Left lung (tissue), 10 donors: Measurements from ENCODE around the gene COMMD9. TPM values are rescaled to one million over a fixed set of nuclear protein-coding genes. Genes with fewer than 3 reads are reported as not detected.

Experiments used
- ATAC-seq: fragments of 200-7000 bp; cut with Tn5 transposase; one replicate; pipeline ENCODE4 v1.9.1; 2020; ENCODE audit warnings: moderate library complexity
- DNase-seq, 4 donors: peaks; one replicate each; pipeline ENCODE4 v3.0.0-alpha.2; 2013 to 2020
- H3K27ac ChIP-seq, 2 donors: fragments of 200-600 bp; sonication (generic) in 1 of 2; one replicate each; pipeline versions ENCODE4 v1.5.0 to v1.8.0; 2020 to 2021
- H3K27me3 ChIP-seq, 2 donors: fragments of 200-600 bp; sonication (generic) in 1 of 2; one replicate each; pipeline versions ENCODE4 v1.5.0 to v1.8.0; 2020 to 2021
- H3K36me3 ChIP-seq, 2 donors: fragments of 200-600 bp; sonication (generic) in 1 of 2; one replicate each; pipeline versions ENCODE4 v1.5.0 to v1.8.0; 2020 to 2021
- H3K4me1 ChIP-seq, 2 donors: fragments of 200-600 bp; one replicate each; pipeline ENCODE4 v1.8.0; 2021
- H3K4me3 ChIP-seq, 2 donors: fragments of 200-600 bp; sonication (generic) in 1 of 2; one replicate each; pipeline versions ENCODE4 v1.5.0 to v1.8.0; 2020 to 2021; ENCODE audit warnings: mild to moderate bottlenecking in 1 of 2
- H3K9me3 ChIP-seq, 2 donors: fragments of 200-600 bp; sonication (generic) in 1 of 2; one replicate each; pipeline versions ENCODE4 v1.5.0 to v1.8.0; 2020 to 2021
- CTCF ChIP-seq, 2 donors: fragments of 200-600 bp; sonication (generic) in 1 of 2; IDR thresholded peaks; one replicate each; pipeline versions ENCODE4 v1.5.0 to v1.8.0; 2021; ENCODE audit warnings: antibody characterized with exemption in 2 of 2
- intact Hi-C, 2 donors: fragments of 100-400 bp; cut with DNase I; formaldehyde crosslinking; loops; one replicate each; pipeline versions ENCODE4 v1.11.2 to v1.14.2; 2022
- polyA plus RNA-seq, 6 donors: library from polyadenylated mRNA; unstranded; fragments of 120-200 nt; gene quantifications; one replicate each; pipeline ENCODE4 v1.2.1, GENCODE V29; 2013; ENCODE audit not compliant: insufficient read length in 6 of 6
- total RNA-seq, 2 donors: library from RNA; stranded (reverse); fragmentation: NEBNext Ultra II Directional; extraction: Animal tissue kit (Norgen Biotek cat#: 25700); gene quantifications; one replicate each; pipeline ENCODE4 v1.2.1, GENCODE V29; 2021
- donor health status: DM: no; HTN: yes; CAD: no.
- donor health status: DM: no; HTN: no; CAD: no.

Gene COMMD9
- total and polyA plus RNA-seq, 8 donors: 59.9 to 87.2 (median 69.5) TPM

- ATAC-seq (no peak), DNase-seq (no peak)
- Histone ChIP-seq H3K4me3 (no peak overlapping the region), H3K27me3 (no peaks in the 10 kb centered on the region), H3K9me3 (no peaks in the 10 kb centered on the region), H3K27ac (no peak overlapping the region), H3K4me1 (no peaks in the 10 kb centered on the region), H3K36me3 (no peaks in the 10 kb centered on the region)
- TF ChIP-seq CTCF (IDR thresholded peaks at IDR 0.05): no peak
- intact Hi-C loops: no loop called here
Measured at GRCh38 chr11:36309779-36310178, 20.6 kb upstream of the COMMD9 start.

- Histone ChIP-seq H3K27me3 (no peaks in the 10 kb centered on the region), H3K27ac (no peak overlapping the region), H3K36me3 (no peaks in the 10 kb centered on the region), H3K4me1 (no peaks in the 10 kb centered on the region), H3K4me3 (no peak overlapping the region), H3K9me3 (no peaks in the 10 kb centered on the region)
- DNase-seq (no peak), ATAC-seq (no peak)
- intact Hi-C loops: no loop called here
- no peak for TF ChIP-seq CTCF (IDR thresholded peaks at IDR 0.05)
Measured at GRCh38 chr11:36308577-36308976, 19.4 kb upstream of the COMMD9 start.

GRCh38 chr11:36306888-36307287 lies 17.7 kb upstream of the COMMD9 start:
- intact Hi-C loops: no loop called here
- Histone ChIP-seq H3K36me3 (no peaks in the 10 kb centered on the region), H3K9me3 (no peaks in the 10 kb centered on the region), H3K4me1 (no peaks in the 10 kb centered on the region), H3K27me3 (no peaks in the 10 kb centered on the region), H3K27ac (no peak overlapping the region), H3K4me3 (no peak overlapping the region)
- DNase-seq: peak in 1 of 4 donors; percentile 53
- peak in 1 of 2 donors; percentile 11 for TF ChIP-seq CTCF (IDR thresholded peaks at IDR 0.05)
- no peak for ATAC-seq

GRCh38 chr11:36305047-36305446 lies 15.8 kb upstream of the COMMD9 start:
- no peak for ATAC-seq
- intact Hi-C loops: no loop called here
- DNase-seq: no peak
- no peak overlapping the region for H3K27ac ChIP-seq
- H3K9me3 ChIP-seq: no peaks in the 10 kb centered on the region
- no peaks in the 10 kb centered on the region for H3K27me3 ChIP-seq
- peaks cover 0 to 3% of the 10 kb centered on the region in 2 donors for H3K4me1 ChIP-seq
- H3K36me3 ChIP-seq: no peaks in the 10 kb centered on the region
- TF ChIP-seq CTCF (IDR thresholded peaks at IDR 0.05): no peak
- no peak overlapping the region for H3K4me3 ChIP-seq

- no peaks in the 10 kb centered on the region for H3K9me3 ChIP-seq
- ATAC-seq (peak; percentile 55), DNase-seq (no peak)
- H3K36me3 ChIP-seq: no peaks in the 10 kb centered on the region
- TF ChIP-seq CTCF (IDR thresholded peaks at IDR 0.05): no peak
- no peak overlapping the region for H3K27ac ChIP-seq
- H3K27me3 ChIP-seq: no peaks in the 10 kb centered on the region
- H3K4me1 ChIP-seq: peaks cover 0 to 3% of the 10 kb centered on the region in 2 donors
- intact Hi-C loops: loop anchor here in 1 of 2 donors (5.0 kb wide), 1 partner anchor 188 kb away; no protein-coding TSS in a partner anchor
- H3K4me3 ChIP-seq: no peak overlapping the region
Measured at GRCh38 chr11:36304351-36304750, 15.1 kb upstream of the COMMD9 start.
